SK-N-SH treated with all-trans-retinoic acid at 6 μM for 48 hours (cell line): ENCODE measurements around the gene HAPLN3.

Experiments used
- ATAC-seq: fragments of 200-7000 bp; cut with Tn5 transposase; 3 replicates; pipeline ENCODE4 v1.9.1; 2020; ENCODE audit warnings: mild to moderate bottlenecking, moderate library complexity
- ARNTL ChIP-seq: fragments of 450-650 bp; formaldehyde crosslinking; IDR thresholded peaks from 2 replicates; pipeline ENCODE4 v1.5.0; 2020; ENCODE audit warnings: low read depth, mild to moderate bottlenecking, moderate library complexity, borderline replicate concordance
- BACH2 ChIP-seq: fragments of 250-450 bp; sonication (Bioruptor Pico); IDR thresholded peaks from 2 replicates; pipeline ENCODE4 v1.9.0; 2021; ENCODE audit warnings: mild to moderate bottlenecking, borderline replicate concordance
- CSDC2 ChIP-seq: fragments of 250-450 bp; sonication (Bioruptor Pico); IDR thresholded peaks from 2 replicates; pipeline ENCODE4 v1.5.0; 2020; ENCODE audit warnings: mild to moderate bottlenecking, moderate library complexity
- ESRRG ChIP-seq: fragments of 250-450 bp; sonication (Bioruptor Pico); IDR thresholded peaks from 2 replicates; pipeline ENCODE4 v1.6.1; 2021; ENCODE audit warnings: mild to moderate bottlenecking
- GLIS3 ChIP-seq: fragments of 250-450 bp; sonication (Bioruptor Pico); IDR thresholded peaks from 2 replicates; pipeline ENCODE4 v1.5.0; 2020; ENCODE audit warnings: mild to moderate bottlenecking, moderate library complexity
- ISL1 ChIP-seq: fragments of 250-450 bp; sonication (Bioruptor Pico); IDR thresholded peaks from 2 replicates; pipeline ENCODE4 v2.1.2; 2022; ENCODE audit warnings: mild to moderate bottlenecking, moderate library complexity
- OSR1 ChIP-seq: fragments of 250-450 bp; sonication (Bioruptor Pico); IDR thresholded peaks from 2 replicates; pipeline ENCODE4 v1.8.0; 2022; ENCODE audit warnings: moderate library complexity, mild to moderate bottlenecking, inconsistent platforms
- PATZ1 ChIP-seq: fragments of 250-450 bp; sonication (Bioruptor Pico); IDR thresholded peaks from 2 replicates; pipeline ENCODE4 v1.8.0; 2020; ENCODE audit warnings: mild to moderate bottlenecking, moderate library complexity, borderline replicate concordance
- RARB ChIP-seq: fragments of 250-450 bp; sonication (Bioruptor Pico); IDR thresholded peaks from 2 replicates; pipeline ENCODE4 v1.8.0; 2021; ENCODE audit warnings: mild to moderate bottlenecking, moderate library complexity
- SNAI2 ChIP-seq: fragments of 250-450 bp; sonication (Bioruptor Pico); IDR thresholded peaks from 2 replicates; pipeline ENCODE4 v1.5.0; 2020; ENCODE audit warnings: mild to moderate bottlenecking, moderate library complexity
- TCF4 ChIP-seq: fragments of 250-450 bp; sonication (Bioruptor Pico); IDR thresholded peaks from 2 replicates; pipeline ENCODE4 v1.8.0; 2021; ENCODE audit warnings: mild to moderate bottlenecking, moderate library complexity, borderline replicate concordance
- TOX ChIP-seq: fragments of 250-450 bp; sonication (Bioruptor Pico); IDR thresholded peaks from 2 replicates; pipeline ENCODE4 v1.8.0; 2021; ENCODE audit warnings: mild to moderate bottlenecking, moderate library complexity, borderline replicate concordance
- TSHZ2 ChIP-seq: fragments of 250-450 bp; sonication (Bioruptor Pico); IDR thresholded peaks from 2 replicates; pipeline ENCODE4 v1.5.0; 2020; ENCODE audit warnings: mild to moderate bottlenecking, moderate library complexity
- ZC3H10 ChIP-seq: fragments of 250-450 bp; sonication (Bioruptor Pico); IDR thresholded peaks from 2 replicates; pipeline ENCODE4 v1.5.1; 2021; ENCODE audit warnings: mild to moderate bottlenecking, moderate library complexity
- ZFP3 ChIP-seq: fragments of 250-450 bp; sonication (Bioruptor Pico); IDR thresholded peaks from 2 replicates; pipeline ENCODE4 v1.5.0; 2020; ENCODE audit warnings: mild to moderate bottlenecking, moderate library complexity
- ZFP30 ChIP-seq: fragments of 450-650 bp; formaldehyde crosslinking; IDR thresholded peaks from 2 replicates; pipeline ENCODE4 v1.5.0; 2022; ENCODE audit warnings: mild to moderate bottlenecking, moderate library complexity
- ZNF70 ChIP-seq: fragments of 450-650 bp; formaldehyde crosslinking; IDR thresholded peaks from 2 replicates; pipeline ENCODE4 v1.5.0; 2020; ENCODE audit warnings: mild to moderate bottlenecking, moderate library complexity
- ZNF8 ChIP-seq: fragments of 450-650 bp; formaldehyde crosslinking; IDR thresholded peaks from 2 replicates; pipeline ENCODE4 v1.5.0; 2020; ENCODE audit warnings: mild to moderate bottlenecking, moderate library complexity
- TF ChIP-seq, protein P1 (sequence below): fragments of 250-450 bp; sonication (Bioruptor Pico); IDR thresholded peaks from 2 replicates; pipeline ENCODE4 v1.5.1; 2021; ENCODE audit warnings: mild to moderate bottlenecking, moderate library complexity
- TF ChIP-seq, protein P2 (sequence below): fragments of 250-450 bp; sonication (Bioruptor Pico); IDR thresholded peaks from 2 replicates; pipeline ENCODE4 v1.8.0; 2021; ENCODE audit warnings: low read depth, mild to moderate bottlenecking, moderate library complexity, borderline replicate concordance
- TF ChIP-seq, protein P3 (sequence below): fragments of 250-450 bp; sonication (Bioruptor Pico); IDR thresholded peaks from 2 replicates; pipeline ENCODE4 v1.5.1; 2020; ENCODE audit warnings: low read depth, mild to moderate bottlenecking, moderate library complexity

Gene HAPLN3

GRCh38 chr15:88900309-88900981, 5.1 kb upstream of the HAPLN3 start:
- peak; percentile 13; the same call in 1 of the 3 replicates for ATAC-seq
- TF ChIP-seq, protein P1, sequence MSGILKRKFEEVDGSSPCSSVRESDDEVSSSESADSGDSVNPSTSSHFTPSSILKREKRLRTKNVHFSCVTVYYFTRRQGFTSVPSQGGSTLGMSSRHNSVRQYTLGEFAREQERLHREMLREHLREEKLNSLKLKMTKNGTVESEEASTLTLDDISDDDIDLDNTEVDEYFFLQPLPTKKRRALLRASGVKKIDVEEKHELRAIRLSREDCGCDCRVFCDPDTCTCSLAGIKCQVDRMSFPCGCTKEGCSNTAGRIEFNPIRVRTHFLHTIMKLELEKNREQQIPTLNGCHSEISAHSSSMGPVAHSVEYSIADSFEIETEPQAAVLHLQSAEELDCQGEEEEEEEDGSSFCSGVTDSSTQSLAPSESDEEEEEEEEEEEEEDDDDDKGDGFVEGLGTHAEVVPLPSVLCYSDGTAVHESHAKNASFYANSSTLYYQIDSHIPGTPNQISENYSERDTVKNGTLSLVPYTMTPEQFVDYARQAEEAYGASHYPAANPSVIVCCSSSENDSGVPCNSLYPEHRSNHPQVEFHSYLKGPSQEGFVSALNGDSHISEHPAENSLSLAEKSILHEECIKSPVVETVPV = no peak
- TF ChIP-seq ESRRG (CRISPR knock-in tag) = no peak
- TF ChIP-seq GLIS3 (CRISPR knock-in tag) = no peak
- TF ChIP-seq ZC3H10 = no peak
- TF ChIP-seq PATZ1 (CRISPR knock-in tag) = no peak
- TF ChIP-seq, protein P2, sequence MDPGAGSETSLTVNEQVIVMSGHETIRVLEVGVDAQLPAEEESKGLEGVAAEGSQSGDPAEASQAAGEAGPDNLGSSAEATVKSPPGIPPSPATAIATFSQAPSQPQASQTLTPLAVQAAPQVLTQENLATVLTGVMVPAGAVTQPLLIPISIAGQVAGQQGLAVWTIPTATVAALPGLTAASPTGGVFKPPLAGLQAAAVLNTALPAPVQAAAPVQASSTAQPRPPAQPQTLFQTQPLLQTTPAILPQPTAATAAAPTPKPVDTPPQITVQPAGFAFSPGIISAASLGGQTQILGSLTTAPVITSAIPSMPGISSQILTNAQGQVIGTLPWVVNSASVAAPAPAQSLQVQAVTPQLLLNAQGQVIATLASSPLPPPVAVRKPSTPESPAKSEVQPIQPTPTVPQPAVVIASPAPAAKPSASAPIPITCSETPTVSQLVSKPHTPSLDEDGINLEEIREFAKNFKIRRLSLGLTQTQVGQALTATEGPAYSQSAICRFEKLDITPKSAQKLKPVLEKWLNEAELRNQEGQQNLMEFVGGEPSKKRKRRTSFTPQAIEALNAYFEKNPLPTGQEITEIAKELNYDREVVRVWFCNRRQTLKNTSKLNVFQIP (CRISPR knock-in tag) = no peak
- TF ChIP-seq ZFP30 (CRISPR knock-in tag) = no peak
- no peak for TF ChIP-seq TSHZ2 (CRISPR knock-in tag)
- no peak for TF ChIP-seq RARB (CRISPR knock-in tag)
- TF ChIP-seq TOX (CRISPR knock-in tag) = no peak
- no peak for TF ChIP-seq CSDC2 (CRISPR knock-in tag)
- TF ChIP-seq ZNF8 (CRISPR knock-in tag) = no peak
- TF ChIP-seq ARNTL (CRISPR knock-in tag) = no peak
- TF ChIP-seq, protein P3, sequence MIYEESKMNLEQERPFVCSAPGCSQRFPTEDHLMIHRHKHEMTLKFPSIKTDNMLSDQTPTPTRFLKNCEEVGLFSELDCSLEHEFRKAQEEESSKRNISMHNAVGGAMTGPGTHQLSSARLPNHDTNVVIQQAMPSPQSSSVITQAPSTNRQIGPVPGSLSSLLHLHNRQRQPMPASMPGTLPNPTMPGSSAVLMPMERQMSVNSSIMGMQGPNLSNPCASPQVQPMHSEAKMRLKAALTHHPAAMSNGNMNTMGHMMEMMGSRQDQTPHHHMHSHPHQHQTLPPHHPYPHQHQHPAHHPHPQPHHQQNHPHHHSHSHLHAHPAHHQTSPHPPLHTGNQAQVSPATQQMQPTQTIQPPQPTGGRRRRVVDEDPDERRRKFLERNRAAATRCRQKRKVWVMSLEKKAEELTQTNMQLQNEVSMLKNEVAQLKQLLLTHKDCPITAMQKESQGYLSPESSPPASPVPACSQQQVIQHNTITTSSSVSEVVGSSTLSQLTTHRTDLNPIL (CRISPR knock-in tag) = no peak
- TF ChIP-seq BACH2 = no peak
- no peak for TF ChIP-seq OSR1 (CRISPR knock-in tag)
- TF ChIP-seq TCF4 (CRISPR knock-in tag) = no peak
- TF ChIP-seq ISL1 (CRISPR knock-in tag) = no peak
- no peak for TF ChIP-seq ZFP3 (CRISPR knock-in tag)

- ATAC-seq = no peak
- TF ChIP-seq ZNF70 (CRISPR knock-in tag) (no peak), ESRRG (CRISPR knock-in tag) (no peak), TOX (CRISPR knock-in tag) (no peak), BACH2 (no peak), ZFP30 (CRISPR knock-in tag) (no peak), SNAI2 (no peak), TSHZ2 (CRISPR knock-in tag) (no peak), RARB (CRISPR knock-in tag) (no peak), PATZ1 (CRISPR knock-in tag) (no peak), GLIS3 (CRISPR knock-in tag) (no peak), ARNTL (CRISPR knock-in tag) (no peak)
- TF ChIP-seq, protein P3 (CRISPR knock-in tag) = no peak
- TF ChIP-seq, protein P1 = no peak
Observed at GRCh38 chr15:88899251-88899650, 3.9 kb upstream of the HAPLN3 start.
